Stimulated activated naive CD8-positive, alpha-beta T cell treated with anti-CD3 and anti-CD28 coated beads, Interleukin-15, amount 100 ng/mL, for 72 hours (primary cell): ENCODE data around the gene NAV2.
A peak's percentile ranks its signal among the peaks of the same experiment; 100 is the strongest.

Experiments
- ATAC-seq: fragments of 150-1000 bp; cut with Tn5 transposase; 2 replicates; pipeline ENCODE4 v1.10.0; 2021; ENCODE audit warnings: mild to moderate bottlenecking, moderate library complexity
- DNase-seq, 2 donors: peaks; one replicate each; pipeline ENCODE4 v3.0.0; 2021 to 2022
- H3K27ac Mint-ChIP-seq, 2 donors: one replicate each; pipeline ENCODE4 v1.8.0; 2022; ENCODE audit warnings: mild to moderate bottlenecking in 2 of 2, mixed read lengths in 2 of 2, moderate library complexity in 2 of 2
- H3K27me3 Mint-ChIP-seq: one replicate; pipeline ENCODE4 v1.8.0; 2022; ENCODE audit warnings: mixed read lengths
- H3K4me1 Mint-ChIP-seq: one replicate; pipeline ENCODE4 v1.8.0; 2022; ENCODE audit warnings: mild to moderate bottlenecking, mixed read lengths
- H3K4me3 Mint-ChIP-seq, 2 donors: one replicate each; pipeline ENCODE4 v1.8.0; 2022; ENCODE audit warnings: mild to moderate bottlenecking in 2 of 2, mixed read lengths in 2 of 2, moderate library complexity in 1 of 2
- H3K9me3 Mint-ChIP-seq, 2 donors: one replicate each; pipeline ENCODE4 v1.8.0; 2022; ENCODE audit warnings: mixed read lengths in 2 of 2

Gene NAV2

DNA sequence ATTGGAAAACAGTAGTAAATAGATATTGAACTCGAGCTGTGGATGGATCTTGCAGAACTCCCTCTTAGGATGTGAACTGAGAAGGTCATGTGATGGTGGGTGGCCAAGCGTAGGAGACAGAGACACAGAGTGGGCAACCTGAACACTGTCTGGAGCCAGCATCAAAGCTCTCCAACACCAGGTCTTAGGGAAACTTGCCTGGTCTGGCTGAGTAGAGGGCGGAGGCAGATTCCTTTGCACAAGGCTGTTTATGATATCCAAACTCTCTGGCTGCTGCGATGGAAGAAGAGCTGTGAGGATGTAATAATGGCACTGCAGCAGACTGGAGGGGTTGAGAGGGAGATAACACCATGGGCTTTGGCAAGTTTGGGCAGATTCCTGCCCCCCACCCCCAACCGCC lies 10.1 kb downstream of the NAV2 start:
- ATAC-seq (no peak), DNase-seq (no peak)
- Mint-ChIP-seq H3K27ac (peak overlapping the region in 1 of 2 donors; percentile 5), H3K4me3 (peak overlapping the region in 1 of 2 donors; percentile 22), H3K9me3 (no peaks in the 10 kb centered on the region), H3K4me1 (peaks cover 29% of the 10 kb centered on the region), H3K27me3 (peaks cover 17% of the 10 kb centered on the region)

DNA sequence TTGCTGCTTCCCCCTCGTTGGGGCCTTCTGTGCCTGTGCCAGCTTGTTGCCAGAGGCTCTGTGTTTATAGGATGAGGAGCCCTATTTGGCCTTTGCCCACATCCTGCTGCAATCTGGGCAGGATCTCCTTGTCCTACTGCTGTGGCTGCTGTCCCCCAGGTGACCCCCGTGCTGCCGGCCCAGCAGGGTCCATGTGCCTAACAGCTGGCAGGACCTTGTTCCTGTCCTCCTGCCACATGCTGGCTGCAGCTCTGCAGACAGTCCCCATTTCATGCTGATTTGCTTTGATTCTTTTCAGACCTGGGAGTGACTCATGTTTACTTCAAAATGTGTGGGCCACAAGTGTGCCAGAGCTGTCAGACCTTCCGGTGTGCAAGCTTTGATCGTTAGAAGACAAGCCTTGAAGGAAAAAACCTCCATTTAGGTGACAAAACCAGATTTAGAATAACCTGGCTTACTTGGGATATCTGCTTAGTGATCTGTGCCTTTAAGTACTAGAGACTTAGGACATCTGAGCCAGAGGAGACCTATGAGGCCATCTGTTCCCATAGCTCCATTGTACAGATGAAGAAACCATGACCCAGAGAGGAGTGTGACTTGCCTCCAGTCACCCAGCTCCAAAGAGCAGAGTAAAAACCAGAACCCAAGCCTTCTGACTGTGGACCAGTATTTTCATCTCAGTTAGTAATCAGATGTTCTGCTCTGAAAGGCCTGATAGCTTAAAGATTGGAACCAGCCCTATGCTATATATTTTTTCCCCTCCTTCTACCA lies 11.1 kb downstream of the NAV2 start:
- H3K27ac Mint-ChIP-seq = peak overlapping the region in 1 of 2 donors; percentile 34
- peaks cover 16% of the 10 kb centered on the region for H3K27me3 Mint-ChIP-seq
- H3K4me3 Mint-ChIP-seq = peak overlapping the region; percentile 38 to 64
- no peaks in the 10 kb centered on the region for H3K9me3 Mint-ChIP-seq
- peaks cover 29% of the 10 kb centered on the region for H3K4me1 Mint-ChIP-seq
- DNase-seq (peak; percentile 39 to 48), ATAC-seq (peak; percentile 95)

DNA sequence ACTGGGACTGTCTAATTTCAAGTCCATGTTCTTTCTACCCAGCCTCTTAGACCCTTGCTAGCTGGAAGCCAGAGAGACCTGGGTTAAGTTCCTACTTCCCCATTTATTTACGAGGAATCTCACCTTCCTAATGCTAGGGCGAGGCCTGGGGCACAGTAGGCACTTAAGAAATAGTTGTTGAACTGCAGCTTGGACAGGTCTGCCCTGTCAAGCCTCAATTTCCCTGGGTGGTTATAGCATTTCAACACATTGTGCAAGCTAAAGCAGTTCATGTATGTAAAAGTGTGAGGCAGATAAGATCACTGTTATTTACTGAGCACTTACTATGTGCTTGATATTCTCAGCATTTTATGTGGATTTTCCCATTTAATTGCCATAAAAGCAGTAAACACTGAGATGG lies 12.1 kb downstream of the NAV2 start:
- peaks cover 29% of the 10 kb centered on the region for H3K4me1 Mint-ChIP-seq
- peaks cover 16% of the 10 kb centered on the region for H3K27me3 Mint-ChIP-seq
- H3K9me3 Mint-ChIP-seq = no peaks in the 10 kb centered on the region
- no peak for DNase-seq
- no peak overlapping the region for H3K27ac Mint-ChIP-seq
- ATAC-seq = no peak
- no peak overlapping the region for H3K4me3 Mint-ChIP-seq

DNA sequence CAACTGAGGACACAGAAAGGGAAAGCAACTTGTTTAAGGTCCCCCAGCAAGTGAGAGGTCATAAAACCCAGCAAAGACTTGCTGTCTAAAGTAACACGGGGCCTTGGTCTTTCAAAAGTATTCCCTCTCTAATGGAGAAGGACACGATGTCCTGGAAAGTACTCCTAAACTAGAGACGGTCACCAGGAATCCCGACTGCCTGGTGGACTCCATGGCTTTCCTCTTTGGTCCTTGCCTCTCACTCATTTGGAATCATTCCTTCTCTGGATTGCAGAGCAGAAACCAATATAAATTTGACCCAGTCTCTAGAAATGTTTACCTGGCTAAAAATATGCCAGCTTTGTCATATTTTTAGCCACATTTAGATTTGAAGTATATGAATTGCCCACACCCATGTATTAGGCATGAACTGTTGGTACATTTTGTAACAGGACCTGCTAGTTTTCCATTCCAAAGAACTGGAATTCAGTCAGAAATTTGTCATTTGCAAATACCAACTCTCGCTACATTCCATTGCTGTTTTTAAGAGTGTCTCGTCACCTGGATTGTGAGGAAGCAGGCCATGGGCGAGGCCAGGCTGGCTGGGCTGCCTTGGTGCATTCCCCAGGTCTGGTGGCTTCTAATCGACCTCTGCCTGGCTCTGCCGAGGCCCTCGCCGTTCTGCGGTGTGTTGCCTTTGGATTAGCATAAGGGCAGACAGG lies 12.9 kb downstream of the NAV2 start:
- no peak for ATAC-seq
- Mint-ChIP-seq H3K27ac (no peak overlapping the region), H3K4me3 (no peak overlapping the region), H3K4me1 (peaks cover 29% of the 10 kb centered on the region), H3K27me3 (peaks cover 16% of the 10 kb centered on the region), H3K9me3 (no peaks in the 10 kb centered on the region)
- no peak for DNase-seq

DNA sequence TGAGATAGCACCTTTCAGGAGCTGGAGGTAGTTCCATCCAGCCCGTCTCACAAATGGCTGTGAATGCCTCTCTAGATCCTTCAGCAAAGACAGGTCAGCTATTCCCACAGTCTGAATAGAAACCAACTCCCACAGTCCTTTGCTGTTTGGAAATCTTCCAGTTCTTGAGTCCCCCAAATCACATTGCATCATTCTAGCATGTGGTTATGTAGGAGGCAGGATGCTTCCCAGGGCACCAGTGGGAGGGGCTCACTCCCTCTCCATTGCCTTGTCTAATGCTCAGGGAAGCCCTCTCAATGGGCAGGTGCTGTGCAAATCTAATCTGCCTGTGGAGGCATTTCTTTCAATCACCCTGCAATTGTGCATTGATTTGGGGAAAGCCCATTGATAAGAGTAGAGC lies 14.6 kb downstream of the NAV2 start:
- Mint-ChIP-seq H3K4me3 (no peak overlapping the region), H3K27me3 (peaks cover 8% of the 10 kb centered on the region), H3K27ac (peak overlapping the region in 1 of 2 donors; percentile 12), H3K9me3 (no peaks in the 10 kb centered on the region), H3K4me1 (peaks cover 28% of the 10 kb centered on the region)
- DNase-seq = no peak
- no peak for ATAC-seq

DNA sequence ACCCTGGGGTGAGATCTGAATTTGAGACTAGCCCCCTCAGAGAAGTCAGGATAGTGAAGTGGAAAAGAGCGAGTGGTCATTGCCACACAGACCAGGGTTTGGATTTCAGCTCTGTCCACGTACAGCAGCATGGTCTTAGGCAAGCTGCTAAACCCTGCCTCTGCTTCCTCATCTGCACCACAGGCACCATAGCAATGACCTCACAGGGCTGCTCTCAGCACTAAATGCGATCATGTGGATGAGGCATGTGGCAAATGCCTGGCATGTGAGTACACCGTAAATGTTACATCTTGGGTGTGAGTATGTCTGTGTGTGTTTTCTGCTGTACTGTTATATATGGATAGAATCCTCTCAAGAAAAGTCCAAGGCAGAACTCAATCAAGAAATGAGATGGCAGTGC lies 15.8 kb downstream of the NAV2 start:
- H3K27ac Mint-ChIP-seq = no peak overlapping the region
- no peak overlapping the region for H3K4me3 Mint-ChIP-seq
- ATAC-seq (no peak), DNase-seq (no peak)
- peaks cover 16% of the 10 kb centered on the region for H3K4me1 Mint-ChIP-seq
- H3K9me3 Mint-ChIP-seq = no peaks in the 10 kb centered on the region
- H3K27me3 Mint-ChIP-seq = peaks cover 5% of the 10 kb centered on the region

DNA sequence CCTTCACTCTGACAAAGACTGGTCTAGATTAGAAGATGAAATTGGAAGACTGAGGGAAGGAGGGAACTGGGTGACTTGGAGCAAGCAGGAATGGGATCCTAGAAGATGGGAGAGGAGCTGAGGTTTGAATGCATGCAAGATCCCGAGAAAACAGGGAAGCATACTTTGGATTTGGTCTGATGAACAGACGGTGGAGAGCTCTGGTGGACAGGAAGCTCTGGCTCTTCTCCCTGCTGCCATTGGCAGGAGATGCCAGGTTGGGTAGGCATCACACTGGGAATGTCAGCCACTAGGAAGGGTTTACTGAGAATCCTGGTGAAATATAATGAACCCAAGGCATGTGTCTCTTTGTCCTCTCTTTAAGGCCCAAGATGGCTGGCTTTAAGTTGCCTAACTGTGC lies 16.5 kb downstream of the NAV2 start:
- ATAC-seq = no peak
- DNase-seq = no peak
- Mint-ChIP-seq H3K4me1 (peaks cover 9% of the 10 kb centered on the region), H3K4me3 (no peak overlapping the region), H3K27ac (no peak overlapping the region), H3K9me3 (no peaks in the 10 kb centered on the region), H3K27me3 (peaks cover 9% of the 10 kb centered on the region)

DNA sequence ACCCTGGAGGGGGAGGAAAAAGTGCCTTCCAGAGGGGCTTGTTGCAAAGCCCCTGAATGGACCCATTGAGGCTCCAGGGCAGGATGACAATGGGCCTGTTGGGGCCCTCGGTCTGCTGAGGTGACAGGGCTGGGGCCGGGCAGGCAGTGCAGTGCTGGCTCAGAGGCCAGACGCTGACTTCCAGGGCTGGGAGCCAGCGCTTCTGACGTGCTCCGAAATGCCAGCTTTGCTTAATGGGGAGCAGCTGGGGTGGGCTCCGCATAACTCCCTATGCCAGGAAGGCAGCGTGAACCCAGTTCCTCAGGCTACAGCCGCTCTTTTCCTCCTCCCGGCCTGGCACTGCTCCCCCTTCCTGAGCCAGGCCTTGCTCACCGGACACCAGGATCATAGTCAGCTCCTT lies 17.7 kb downstream of the NAV2 start:
- H3K9me3 Mint-ChIP-seq = no peaks in the 10 kb centered on the region
- H3K4me1 Mint-ChIP-seq = peaks cover under 1% of the 10 kb centered on the region
- no peak overlapping the region for H3K27ac Mint-ChIP-seq
- DNase-seq (no peak), ATAC-seq (no peak)
- no peak overlapping the region for H3K4me3 Mint-ChIP-seq
- H3K27me3 Mint-ChIP-seq = peaks cover 9% of the 10 kb centered on the region

DNA sequence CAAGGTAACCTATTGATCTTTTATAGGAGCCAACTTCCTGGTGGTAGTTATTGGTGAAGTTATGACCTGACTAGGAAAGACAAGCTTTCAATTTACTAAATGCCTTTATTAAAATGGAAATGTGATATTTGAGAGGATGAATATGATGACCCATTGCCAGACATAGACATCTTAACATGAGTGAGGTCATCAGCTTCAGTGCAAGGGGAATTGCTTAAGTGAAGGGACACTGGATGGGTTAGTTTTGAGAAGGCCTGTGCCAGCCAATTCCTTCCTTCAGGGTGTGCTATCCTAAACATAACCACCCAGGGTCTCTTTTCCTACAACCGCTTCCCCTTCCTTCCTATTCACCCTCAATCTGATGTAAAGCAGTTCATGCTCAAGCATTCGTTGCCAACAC lies 21.5 kb downstream of the NAV2 start:
- no peak for ATAC-seq
- H3K27ac Mint-ChIP-seq = no peak overlapping the region
- DNase-seq = no peak
- H3K9me3 Mint-ChIP-seq = no peaks in the 10 kb centered on the region
- H3K4me1 Mint-ChIP-seq = no peaks in the 10 kb centered on the region
- peaks cover 9% of the 10 kb centered on the region for H3K27me3 Mint-ChIP-seq
- H3K4me3 Mint-ChIP-seq = no peak overlapping the region

DNA sequence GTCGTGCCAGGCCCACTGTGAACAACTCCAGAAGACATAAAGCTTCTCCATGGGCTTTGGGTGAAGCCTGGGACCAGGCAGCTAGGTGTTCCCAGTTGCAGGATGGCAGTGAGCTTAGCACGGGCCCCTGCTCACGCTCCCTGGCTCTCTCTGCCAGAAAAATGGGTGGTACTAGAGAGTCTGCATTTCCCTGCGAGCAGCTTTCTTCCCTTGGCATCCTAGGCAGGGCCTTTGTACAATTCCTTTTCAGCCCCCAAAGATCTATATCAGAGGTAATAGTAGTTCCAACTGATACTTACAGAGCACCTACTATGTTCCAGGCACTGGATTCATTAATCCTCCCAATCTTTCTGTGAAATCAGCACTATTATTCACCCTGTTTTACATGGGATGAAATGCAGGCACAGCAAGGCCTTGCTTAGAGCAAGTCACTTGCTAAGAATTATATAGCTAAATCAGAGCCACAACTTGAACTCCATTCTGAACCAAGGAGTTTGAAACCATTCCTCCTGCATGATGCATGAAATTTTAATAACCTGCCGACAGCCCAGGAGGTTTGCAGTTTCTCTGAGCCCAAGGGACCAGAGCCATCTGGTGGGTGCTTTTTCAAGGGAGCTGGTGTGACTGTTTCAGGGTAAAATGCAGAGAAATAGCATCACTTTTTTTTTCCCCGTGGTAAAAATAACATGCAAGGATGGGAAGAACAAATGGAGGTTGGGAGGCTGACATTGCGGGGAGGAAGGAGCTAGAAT lies 22.7 kb downstream of the NAV2 start:
- ATAC-seq (no peak), DNase-seq (no peak)
- Mint-ChIP-seq H3K4me3 (no peak overlapping the region), H3K27me3 (peaks cover 9% of the 10 kb centered on the region), H3K4me1 (no peaks in the 10 kb centered on the region), H3K27ac (no peak overlapping the region), H3K9me3 (no peaks in the 10 kb centered on the region)

DNA sequence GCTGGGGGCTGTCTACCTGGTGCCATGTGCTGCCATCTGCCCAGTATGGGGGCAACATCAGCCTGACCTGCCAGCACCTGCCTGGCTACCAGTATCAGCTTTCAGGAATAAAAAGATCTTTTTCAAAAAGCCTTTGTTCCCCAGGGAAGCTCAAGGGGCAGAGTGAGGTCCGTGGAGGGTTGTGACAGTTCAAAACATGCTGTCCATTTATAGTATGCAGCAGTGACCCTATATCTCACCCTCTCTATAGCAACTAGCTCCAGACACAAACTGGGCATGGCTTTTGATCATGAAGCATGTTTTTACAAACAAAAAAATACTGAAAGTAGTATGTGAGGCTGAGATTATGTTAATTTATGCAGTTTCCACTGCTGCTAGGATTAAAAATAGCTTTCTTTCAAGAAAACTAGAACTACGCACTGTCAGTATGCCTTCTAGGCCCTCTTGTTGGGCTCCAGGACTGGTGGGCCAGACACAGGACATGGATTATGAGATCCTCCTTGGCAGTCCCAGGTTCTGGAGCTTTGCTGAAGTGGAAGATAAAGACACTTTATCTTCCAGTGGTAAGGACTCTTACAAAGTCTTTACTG lies 23.4 kb downstream of the NAV2 start:
- ATAC-seq (no peak), DNase-seq (no peak)
- Mint-ChIP-seq H3K9me3 (no peaks in the 10 kb centered on the region), H3K27ac (peak overlapping the region in 1 of 2 donors; percentile 37), H3K4me1 (no peaks in the 10 kb centered on the region), H3K27me3 (peaks cover 9% of the 10 kb centered on the region), H3K4me3 (no peak overlapping the region)

DNA sequence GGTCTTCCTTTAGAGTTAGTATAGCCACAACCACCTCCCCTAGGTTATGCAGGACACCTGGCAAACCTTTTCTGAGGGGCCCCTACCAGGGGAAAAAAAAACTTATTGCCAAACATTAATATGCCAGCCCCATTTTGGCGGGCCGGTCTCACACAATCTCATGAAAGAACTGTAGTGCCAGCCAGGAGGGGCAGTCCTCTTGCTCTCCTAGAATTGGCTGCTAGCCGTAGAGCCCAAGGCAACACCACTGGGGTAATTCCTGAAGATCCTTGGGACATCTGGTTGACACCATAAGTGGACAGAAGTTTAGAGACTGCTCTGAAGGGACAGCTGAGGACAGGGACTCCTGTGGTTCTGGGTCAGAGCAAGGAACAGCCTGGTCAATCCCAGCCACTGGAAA lies 24.2 kb downstream of the NAV2 start:
- H3K4me1 Mint-ChIP-seq = no peaks in the 10 kb centered on the region
- H3K27me3 Mint-ChIP-seq = peaks cover 9% of the 10 kb centered on the region
- no peak for ATAC-seq
- no peak overlapping the region for H3K27ac Mint-ChIP-seq
- no peak overlapping the region for H3K4me3 Mint-ChIP-seq
- no peak for DNase-seq
- H3K9me3 Mint-ChIP-seq = no peaks in the 10 kb centered on the region

DNA sequence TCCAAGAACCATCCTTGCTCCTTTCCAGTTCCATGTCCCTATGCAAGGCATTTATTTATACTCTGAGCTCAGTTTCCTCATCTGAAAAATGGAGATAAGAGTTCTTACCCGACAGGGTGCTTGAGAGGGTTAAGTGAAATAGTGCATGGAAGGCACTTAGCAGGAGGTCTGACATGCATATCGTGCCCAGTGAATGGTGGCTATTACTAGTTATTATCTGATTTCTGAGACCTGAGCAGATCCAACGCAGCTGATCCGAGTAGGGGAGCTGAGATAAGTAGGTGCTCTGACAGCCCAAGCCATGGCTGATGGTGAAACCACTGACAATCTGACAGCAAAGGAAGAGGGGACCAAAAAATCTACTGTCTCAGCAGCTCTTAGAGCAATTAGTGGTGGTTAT lies 24.9 kb downstream of the NAV2 start:
- H3K4me1 Mint-ChIP-seq = no peaks in the 10 kb centered on the region

DNA sequence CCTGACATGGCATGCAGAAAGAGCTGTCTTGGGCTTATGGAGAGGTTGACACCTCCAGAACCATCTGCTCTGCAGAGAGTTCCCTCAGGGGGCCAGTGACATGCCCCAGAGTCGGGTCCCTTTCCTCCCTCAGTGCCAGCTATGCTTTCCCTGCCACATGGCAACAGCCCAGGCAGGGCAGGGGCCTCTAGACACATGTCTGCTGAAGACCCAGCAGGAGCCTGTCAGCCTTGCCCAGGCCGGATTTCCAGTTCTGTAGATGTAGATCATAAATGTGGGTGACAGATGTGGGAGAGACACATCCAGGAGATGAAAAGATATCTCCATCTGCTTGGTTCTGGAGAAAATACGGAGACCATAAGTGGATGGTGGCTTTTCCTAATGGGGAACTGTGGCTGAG lies 25.5 kb downstream of the NAV2 start:
- no peak for DNase-seq
- H3K27ac Mint-ChIP-seq = no peak overlapping the region

More for the DNA sequence above, 24.9 kb downstream of the NAV2 start:
- H3K27me3 Mint-ChIP-seq = peaks cover 9% of the 10 kb centered on the region
- DNase-seq (no peak), ATAC-seq (no peak)
- no peak overlapping the region for H3K4me3 Mint-ChIP-seq
- no peak overlapping the region for H3K27ac Mint-ChIP-seq
- no peaks in the 10 kb centered on the region for H3K9me3 Mint-ChIP-seq

DNA sequence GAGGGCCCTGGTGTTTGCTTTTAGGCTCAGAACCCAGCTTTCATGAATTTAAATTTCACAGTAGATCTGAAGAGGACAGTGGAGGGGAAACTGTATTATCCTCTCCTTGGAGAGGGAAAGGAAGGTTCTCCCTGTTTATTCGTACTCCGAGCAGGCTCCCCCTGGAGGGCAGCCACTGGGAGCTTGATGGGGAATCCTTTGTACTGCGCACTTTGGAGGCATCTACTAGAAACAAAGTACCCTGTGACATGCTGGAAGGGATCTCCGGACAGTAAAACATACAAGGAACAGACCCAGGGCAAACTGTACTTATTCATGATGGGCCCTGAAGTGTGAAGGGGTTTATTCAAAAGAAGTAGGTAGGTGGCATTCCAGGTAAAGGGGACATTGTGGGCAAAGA lies 27.2 kb downstream of the NAV2 start:
- DNase-seq = no peak
- H3K27me3 Mint-ChIP-seq = no peaks in the 10 kb centered on the region
- ATAC-seq = no peak
- no peak overlapping the region for H3K27ac Mint-ChIP-seq
- no peaks in the 10 kb centered on the region for H3K9me3 Mint-ChIP-seq
- no peaks in the 10 kb centered on the region for H3K4me1 Mint-ChIP-seq
- H3K4me3 Mint-ChIP-seq = no peak overlapping the region

More for the DNA sequence above, 25.5 kb downstream of the NAV2 start:
- H3K9me3 Mint-ChIP-seq = no peaks in the 10 kb centered on the region
- peaks cover 8% of the 10 kb centered on the region for H3K27me3 Mint-ChIP-seq
- ATAC-seq = no peak
- H3K4me1 Mint-ChIP-seq = no peaks in the 10 kb centered on the region
- no peak overlapping the region for H3K4me3 Mint-ChIP-seq

DNA sequence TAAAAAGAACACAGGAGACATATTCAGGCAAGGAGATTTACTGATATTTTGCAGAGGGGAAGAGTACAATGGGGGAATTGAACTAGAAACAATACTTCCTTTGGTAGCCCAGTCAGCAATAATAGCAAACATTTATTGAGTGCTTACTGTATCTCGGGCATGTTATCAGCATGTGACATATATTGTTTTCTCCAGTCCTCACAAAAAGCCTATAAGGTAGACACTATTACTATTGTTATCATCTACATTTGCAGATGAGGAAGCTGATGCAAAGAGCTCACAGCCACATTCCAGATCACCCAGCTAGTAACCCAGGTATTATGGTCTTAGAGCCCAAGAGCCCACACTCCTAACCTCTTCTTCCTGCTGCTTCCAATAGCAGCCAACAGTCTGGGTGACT lies 27.9 kb downstream of the NAV2 start:
- no peak overlapping the region for H3K27ac Mint-ChIP-seq
- no peaks in the 10 kb centered on the region for H3K27me3 Mint-ChIP-seq
- no peak for ATAC-seq
- no peak for DNase-seq
- no peak overlapping the region for H3K4me3 Mint-ChIP-seq
- no peaks in the 10 kb centered on the region for H3K4me1 Mint-ChIP-seq
- no peaks in the 10 kb centered on the region for H3K9me3 Mint-ChIP-seq
